Measurements from ENCODE around the gene KRIT1.

DNA sequence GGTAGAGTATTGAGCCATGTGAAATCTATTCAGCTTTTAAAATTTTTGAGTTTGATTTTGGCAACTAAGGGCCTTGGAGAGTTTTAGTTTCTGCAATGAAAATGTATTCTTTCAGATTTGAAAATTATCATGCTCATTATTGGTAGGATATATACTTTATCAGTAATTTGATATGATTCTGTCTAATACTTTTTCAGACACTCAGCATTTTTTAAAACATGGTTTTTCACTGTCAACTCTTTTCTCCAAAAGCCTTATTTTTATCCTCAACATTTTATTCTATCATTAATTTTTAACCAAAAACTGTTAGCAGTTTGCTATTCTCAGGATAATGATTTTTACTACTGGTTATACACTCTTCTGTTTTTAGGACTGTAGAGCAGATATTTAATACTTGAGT lies 4.9 kb upstream of the KRIT1 start:
- TF ChIP-seq POLR2AphosphoS5 (IDR thresholded peaks at IDR 0.05; ENCODE audit: low read depth) (no peak), SPI1 (IDR thresholded peaks at IDR 0.05; ENCODE audit: borderline replicate concordance, low read depth) (no peak)

All from HL-60 (cell line).